Muscle layer of duodenum (tissue), 2 donors: ENCODE data around the gene NUDT22.
A peak's percentile ranks its signal among the peaks of the same experiment; 100 is the strongest.

ENCODE experiments used
- H3K27ac ChIP-seq: one replicate; pipeline ENCODE4 v1.7.0; 2013; ENCODE audit warnings: mild to moderate bottlenecking, low read length
- H3K27me3 ChIP-seq: one replicate; pipeline ENCODE4 v1.7.0; 2013; ENCODE audit warnings: low read depth, mild to moderate bottlenecking, control low read depth, low read length
- H3K36me3 ChIP-seq, 2 donors: one replicate each; pipeline ENCODE4 v1.7.0; 2013; ENCODE audit warnings: low read length in 2 of 2, control low read depth in 1 of 2, mild to moderate bottlenecking in 1 of 2; ENCODE audit not compliant: insufficient read depth in 2 of 2, control insufficient read depth in 1 of 2
- H3K4me1 ChIP-seq, 2 donors: one replicate each; pipeline ENCODE4 v1.7.0; 2013; ENCODE audit warnings: low read length in 2 of 2, mild to moderate bottlenecking in 2 of 2, control low read depth in 1 of 2, moderate library complexity in 1 of 2; ENCODE audit not compliant: insufficient read depth in 2 of 2, control insufficient read depth in 1 of 2
- H3K4me3 ChIP-seq, 2 donors: one replicate each; pipeline ENCODE4 v1.7.0; 2013; ENCODE audit warnings: low read length in 2 of 2, low read depth in 1 of 2, mild to moderate bottlenecking in 1 of 2
- H3K9me3 ChIP-seq, 2 donors: one replicate each; pipeline ENCODE4 v1.7.0; 2013; ENCODE audit warnings: low read length in 2 of 2, control low read depth in 1 of 2, mild to moderate bottlenecking in 1 of 2; ENCODE audit not compliant: control insufficient read depth in 1 of 2
- donor health status: healthy.

Gene NUDT22

GRCh38 chr11:64261556-64262080 lies 35.5 kb downstream of the NUDT22 start:
- Histone ChIP-seq H3K27ac (no peak overlapping the region), H3K4me1 (no peaks in the 10 kb centered on the region), H3K27me3 (no peaks in the 10 kb centered on the region), H3K9me3 (no peaks in the 10 kb centered on the region), H3K4me3 (no peak overlapping the region), H3K36me3 (peaks cover 40 to 67% of the 10 kb centered on the region in 2 donors)

GRCh38 chr11:64262271-64263002 lies 36.4 kb downstream of the NUDT22 start:
- peaks cover 39 to 65% of the 10 kb centered on the region in 2 donors for H3K36me3 ChIP-seq
- no peak overlapping the region for H3K4me3 ChIP-seq
- no peaks in the 10 kb centered on the region for H3K4me1 ChIP-seq
- H3K27me3 ChIP-seq: no peaks in the 10 kb centered on the region
- H3K27ac ChIP-seq: no peak overlapping the region
- no peaks in the 10 kb centered on the region for H3K9me3 ChIP-seq

GRCh38 chr11:64263021-64263946 lies 37.2 kb downstream of the NUDT22 start:
- H3K36me3 ChIP-seq: peaks cover 39 to 62% of the 10 kb centered on the region in 2 donors

GRCh38 chr11:64263947-64264317 lies 37.9 kb downstream of the NUDT22 start:
- no peak overlapping the region for H3K4me3 ChIP-seq
- no peaks in the 10 kb centered on the region for H3K27me3 ChIP-seq
- peaks cover 34 to 56% of the 10 kb centered on the region in 2 donors for H3K36me3 ChIP-seq
- no peaks in the 10 kb centered on the region for H3K9me3 ChIP-seq
- no peak overlapping the region for H3K27ac ChIP-seq
- H3K4me1 ChIP-seq: peaks cover 9 to 13% of the 10 kb centered on the region in 2 donors

More at GRCh38 chr11:64263021-64263946, 37.2 kb downstream of the NUDT22 start:
- Histone ChIP-seq H3K9me3 (no peaks in the 10 kb centered on the region), H3K4me3 (no peak overlapping the region), H3K27me3 (no peaks in the 10 kb centered on the region), H3K4me1 (peaks cover 3 to 7% of the 10 kb centered on the region in 2 donors), H3K27ac (no peak overlapping the region)

GRCh38 chr11:64264371-64264852 lies 38.3 kb downstream of the NUDT22 start:
- H3K4me3 ChIP-seq: no peak overlapping the region
- H3K27me3 ChIP-seq: no peaks in the 10 kb centered on the region
- H3K9me3 ChIP-seq: no peaks in the 10 kb centered on the region
- H3K27ac ChIP-seq: no peak overlapping the region
- H3K36me3 ChIP-seq: peaks cover 32 to 51% of the 10 kb centered on the region in 2 donors
- H3K4me1 ChIP-seq: peaks cover 13 to 14% of the 10 kb centered on the region in 2 donors

DNA sequence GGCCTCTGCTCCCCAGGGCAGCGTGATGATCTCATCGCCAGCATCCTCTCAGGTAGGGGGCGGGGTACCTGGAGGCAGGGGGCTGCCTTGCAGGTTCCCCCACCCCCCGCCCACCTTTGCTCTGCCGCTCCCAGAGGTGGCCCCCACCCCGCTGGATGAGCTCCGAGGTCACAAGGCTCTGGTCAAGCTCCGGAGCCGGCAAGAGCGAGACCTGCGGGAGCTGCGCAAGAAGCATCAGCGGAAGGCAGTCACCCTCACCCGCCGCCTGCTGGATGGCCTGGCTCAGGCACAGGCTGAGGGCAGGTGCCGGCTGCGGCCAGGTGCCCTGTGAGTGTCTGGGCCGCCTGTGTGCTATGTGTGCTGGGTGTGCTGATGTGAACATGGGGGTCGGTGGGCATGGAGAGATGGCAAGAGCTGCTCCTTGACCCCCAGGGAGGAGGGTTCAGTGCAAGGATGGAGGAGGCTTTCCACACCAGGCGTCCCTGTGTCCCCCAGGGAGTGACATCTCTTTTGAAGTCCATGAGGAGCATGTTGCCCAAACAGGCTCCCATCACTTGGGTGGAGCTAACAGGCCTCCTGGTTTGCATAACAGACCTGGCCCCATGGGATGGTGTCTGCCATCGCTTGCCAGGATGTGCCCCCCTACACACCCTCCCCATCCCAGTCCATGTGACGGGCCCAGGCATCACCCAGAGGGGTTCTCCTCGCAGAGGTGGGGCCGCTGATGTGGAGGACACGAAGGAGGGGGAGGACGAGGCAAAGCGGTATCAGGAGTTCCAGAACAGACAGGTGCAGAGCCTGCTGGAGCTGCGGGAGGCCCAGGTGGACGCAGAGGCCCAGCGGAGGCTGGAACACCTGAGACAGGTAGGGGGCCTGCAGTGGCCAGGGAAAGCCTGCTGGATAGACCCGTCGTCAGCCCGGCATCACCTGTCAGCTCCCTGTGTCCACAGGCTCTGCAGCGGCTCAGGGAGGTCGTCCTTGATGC lies 39.4 kb downstream of the NUDT22 start:
- H3K4me1 ChIP-seq: peaks cover 13 to 14% of the 10 kb centered on the region in 2 donors
- H3K4me3 ChIP-seq: no peak overlapping the region
- H3K9me3 ChIP-seq: no peaks in the 10 kb centered on the region
- H3K27ac ChIP-seq: no peak overlapping the region
- no peaks in the 10 kb centered on the region for H3K27me3 ChIP-seq
- H3K36me3 ChIP-seq: peaks cover 27 to 42% of the 10 kb centered on the region in 2 donors

- Histone ChIP-seq H3K27ac (no peak overlapping the region), H3K36me3 (peaks cover 27 to 38% of the 10 kb centered on the region in 2 donors), H3K9me3 (no peaks in the 10 kb centered on the region), H3K4me3 (no peak overlapping the region), H3K27me3 (no peaks in the 10 kb centered on the region), H3K4me1 (peaks cover 13 to 14% of the 10 kb centered on the region in 2 donors)
Observed at GRCh38 chr11:64266339-64266738, 40.3 kb downstream of the NUDT22 start.

- Histone ChIP-seq H3K36me3 (peaks cover 27% of the 10 kb centered on the region in 2 donors), H3K4me1 (peaks cover 14 to 20% of the 10 kb centered on the region in 2 donors), H3K27ac (peak overlapping the region; percentile 83), H3K4me3 (no peak overlapping the region), H3K27me3 (no peaks in the 10 kb centered on the region), H3K9me3 (no peaks in the 10 kb centered on the region)
Observed at GRCh38 chr11:64267207-64267945, 41.3 kb downstream of the NUDT22 start.

DNA sequence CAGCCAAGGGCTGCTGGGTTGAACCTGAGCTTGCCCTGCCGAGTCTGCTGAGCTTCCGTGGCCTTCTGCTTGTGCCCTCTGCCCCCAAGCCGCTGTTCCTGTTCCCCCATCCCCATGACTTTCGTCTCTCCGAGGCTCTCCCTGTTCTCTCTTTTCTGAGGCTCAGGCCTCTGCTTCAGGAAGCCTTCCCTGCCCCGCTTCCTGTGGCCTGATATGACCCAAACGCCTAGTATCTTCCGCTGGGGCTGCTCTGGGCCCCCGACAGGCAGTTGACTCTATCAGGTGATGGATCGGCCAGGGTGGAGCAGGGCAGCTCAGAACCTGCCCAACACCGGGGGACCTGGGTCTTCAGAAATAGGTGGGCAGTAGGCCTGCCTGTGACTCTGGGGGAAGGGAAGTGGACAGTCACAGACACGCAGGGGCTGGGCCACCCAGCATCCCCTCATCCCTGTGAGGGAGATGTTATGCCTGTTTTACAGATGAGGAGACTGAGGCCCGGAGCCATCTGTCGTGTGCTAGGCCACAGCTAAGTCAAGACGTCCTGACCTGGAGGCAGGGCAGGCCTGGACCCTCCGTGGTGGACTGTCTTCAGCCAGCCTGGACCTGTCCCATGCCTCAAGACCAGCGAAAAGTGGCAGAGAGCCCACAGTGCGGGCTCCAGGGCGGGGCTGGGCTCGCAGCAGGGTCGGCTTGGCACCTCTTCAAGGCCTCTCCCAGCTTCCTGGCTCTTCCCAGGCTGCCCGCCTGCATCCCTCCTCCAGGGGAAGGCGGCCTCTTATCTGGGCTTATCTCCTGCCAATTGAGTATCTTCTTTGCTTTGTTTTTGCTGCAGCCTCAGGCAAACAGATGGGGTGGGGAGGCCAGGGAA lies 42.2 kb downstream of the NUDT22 start:
- Histone ChIP-seq H3K4me1 (peaks cover 14 to 22% of the 10 kb centered on the region in 2 donors), H3K4me3 (peak overlapping the region; percentile 60 to 71), H3K9me3 (no peaks in the 10 kb centered on the region), H3K27ac (peak overlapping the region; percentile 83), H3K36me3 (peaks cover 19 to 24% of the 10 kb centered on the region in 2 donors), H3K27me3 (no peaks in the 10 kb centered on the region)
